SU-DHL-6 (cell line): ENCODE data around the gene PHTF2.

ENCODE experiments used
- EZH2phosphoT487 ChIP-seq: fragments of 200-600 bp; sonication (generic), shearing (Covaris generic); conservative IDR thresholded peaks from 2 replicates; pipeline ENCODE4 v1.6.1; 2018; ENCODE audit warnings: mild to moderate bottlenecking, antibody characterized with exemption, low read length, moderate library complexity, mixed read lengths
- TF ChIP-seq, protein P1 (sequence below): fragments of 200-600 bp; sonication (generic); IDR thresholded peaks from one replicate; pipeline ENCODE4 v1.5.1; 2017; ENCODE audit warnings: antibody characterized with exemption, mild to moderate bottlenecking, low read length, moderate library complexity; ENCODE audit not compliant: insufficient read depth, poor library complexity, severe bottlenecking

DNA sequence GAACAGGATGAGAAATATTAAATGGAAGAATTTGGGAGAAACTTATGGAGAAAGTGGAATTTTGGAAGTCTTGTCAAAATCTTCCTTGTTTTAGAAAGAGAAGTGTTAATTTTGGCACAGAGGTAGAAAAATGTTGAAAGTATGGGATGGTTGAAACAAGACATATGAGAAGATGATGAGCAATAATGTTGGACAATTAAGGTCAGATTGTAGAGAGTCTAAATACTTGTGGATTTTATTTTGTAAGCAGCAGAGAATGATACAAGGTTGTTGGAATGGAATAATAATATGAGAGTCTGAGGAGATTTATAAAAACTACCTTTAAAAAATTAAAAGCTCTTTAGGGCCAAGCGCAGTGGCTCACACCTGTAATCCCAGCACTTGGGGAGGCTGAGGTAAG, 34.6 kb downstream of the PHTF2 start:
- TF ChIP-seq, protein P1, sequence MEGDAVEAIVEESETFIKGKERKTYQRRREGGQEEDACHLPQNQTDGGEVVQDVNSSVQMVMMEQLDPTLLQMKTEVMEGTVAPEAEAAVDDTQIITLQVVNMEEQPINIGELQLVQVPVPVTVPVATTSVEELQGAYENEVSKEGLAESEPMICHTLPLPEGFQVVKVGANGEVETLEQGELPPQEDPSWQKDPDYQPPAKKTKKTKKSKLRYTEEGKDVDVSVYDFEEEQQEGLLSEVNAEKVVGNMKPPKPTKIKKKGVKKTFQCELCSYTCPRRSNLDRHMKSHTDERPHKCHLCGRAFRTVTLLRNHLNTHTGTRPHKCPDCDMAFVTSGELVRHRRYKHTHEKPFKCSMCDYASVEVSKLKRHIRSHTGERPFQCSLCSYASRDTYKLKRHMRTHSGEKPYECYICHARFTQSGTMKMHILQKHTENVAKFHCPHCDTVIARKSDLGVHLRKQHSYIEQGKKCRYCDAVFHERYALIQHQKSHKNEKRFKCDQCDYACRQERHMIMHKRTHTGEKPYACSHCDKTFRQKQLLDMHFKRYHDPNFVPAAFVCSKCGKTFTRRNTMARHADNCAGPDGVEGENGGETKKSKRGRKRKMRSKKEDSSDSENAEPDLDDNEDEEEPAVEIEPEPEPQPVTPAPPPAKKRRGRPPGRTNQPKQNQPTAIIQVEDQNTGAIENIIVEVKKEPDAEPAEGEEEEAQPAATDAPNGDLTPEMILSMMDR: no peak
- TF ChIP-seq EZH2phosphoT487: no peak
